Stimulated activated CD8-positive, alpha-beta memory T cell treated with anti-CD3 and anti-CD28 coated beads, Interleukin-12 subunit alpha, Interleukin-12 subunit beta, amount 100 ng/mL, for 4 hours (primary cell): ENCODE results near the gene DDX4.

ENCODE experiments used
- DNase-seq: peaks from one replicate; pipeline ENCODE4 v3.0.0-alpha.2; 2020; ENCODE audit warnings: low read depth

DDX4 gene

GRCh38 chr5:55821731-55822512 lies 84.1 kb downstream of the DDX4 start:
- no peak for DNase-seq

GRCh38 chr5:55823151-55823796 lies 85.4 kb downstream of the DDX4 start:
- no peak for DNase-seq

- no peak for DNase-seq
Observed at GRCh38 chr5:55829956-55830355, 92.1 kb downstream of the DDX4 start.

GRCh38 chr5:55832446-55832845 lies 94.6 kb downstream of the DDX4 start:
- no peak for DNase-seq

GRCh38 chr5:55836191-55836590 lies 98.3 kb downstream of the DDX4 start:
- DNase-seq, result no peak

GRCh38 chr5:55841976-55842375 lies 104.1 kb downstream of the DDX4 start:
- no peak for DNase-seq

- DNase-seq, result no peak
Observed at GRCh38 chr5:55847837-55848236, 110.0 kb downstream of the DDX4 start.

GRCh38 chr5:55848783-55849182 lies 110.9 kb downstream of the DDX4 start:
- DNase-seq, result no peak

GRCh38 chr5:55850839-55851674 lies 113.2 kb downstream of the DDX4 start, which contains the start of gene IL31RA:
Gene IL31RA, plus strand, starts transcription at chr5:55851357. Its CDS starts 214 bp downstream, at chr5:55851571.
- DNase-seq, result no peak

GRCh38 chr5:55851675-55851979 lies 113.8 kb downstream of the DDX4 start:
- DNase-seq, result no peak

- no peak for DNase-seq
Observed at GRCh38 chr5:55852503-55852902, 114.6 kb downstream of the DDX4 start.

- DNase-seq, result no peak
Observed at GRCh38 chr5:55853041-55853670, 115.3 kb downstream of the DDX4 start.

GRCh38 chr5:55853818-55854217 lies 116.0 kb downstream of the DDX4 start:
- no peak for DNase-seq

- no peak for DNase-seq
Observed at GRCh38 chr5:55855509-55855908, 117.6 kb downstream of the DDX4 start.

- no peak for DNase-seq
Observed at GRCh38 chr5:55856516-55857246, 118.8 kb downstream of the DDX4 start.

GRCh38 chr5:55857247-55857640 lies 119.4 kb downstream of the DDX4 start:
- no peak for DNase-seq

GRCh38 chr5:55858104-55858503 lies 120.2 kb downstream of the DDX4 start:
- no peak for DNase-seq

- DNase-seq, result no peak
Observed at GRCh38 chr5:55860288-55860687, 122.4 kb downstream of the DDX4 start.

GRCh38 chr5:55860709-55861108 lies 122.8 kb downstream of the DDX4 start:
- DNase-seq, result no peak

- DNase-seq, result no peak
Observed at GRCh38 chr5:55864606-55865541, 127.0 kb downstream of the DDX4 start.

- no peak for DNase-seq
Observed at GRCh38 chr5:55865831-55866230, 128.0 kb downstream of the DDX4 start.
